ENCODE results near the gene PLEKHJ1. TPM values are rescaled to one million over a fixed set of nuclear protein-coding genes. Genes with fewer than 3 reads are reported as not detected.

Gene PLEKHJ1
- total and polyA plus RNA-seq, 2 of the 8 experiments (the other 6 are each of a cell fraction or from before 2014, with no cell fraction given), result 135 to 187 TPM

GRCh38 chr19:2192862-2193261, 43.3 kb downstream of the PLEKHJ1 start (continued):
- TF ChIP-seq RNF2 (IDR thresholded peaks at IDR 0.05; ENCODE audit: borderline replicate concordance, low read depth, low read length, missing control alignments, poor library complexity, severe bottlenecking) (no peak), RXRA (IDR thresholded peaks at IDR 0.05; ENCODE audit: insufficient read depth, low read depth, low read length) (no peak)
